GM21619 (cell line): ENCODE measurements around the gene SLC49A3.
"Not testable (repeated sequence)": the region's sequence is repeated elsewhere in the genome, so short reads cannot be mapped to it uniquely, and the experiment has no call there.

Source experiments
- ATAC-seq: cut with Tn5 transposase; IDR thresholded peaks from one replicate; pipeline ENCODE4 v1.9.1; 2021; ENCODE audit not compliant: unreplicated experiment

The SLC49A3 gene

DNA sequence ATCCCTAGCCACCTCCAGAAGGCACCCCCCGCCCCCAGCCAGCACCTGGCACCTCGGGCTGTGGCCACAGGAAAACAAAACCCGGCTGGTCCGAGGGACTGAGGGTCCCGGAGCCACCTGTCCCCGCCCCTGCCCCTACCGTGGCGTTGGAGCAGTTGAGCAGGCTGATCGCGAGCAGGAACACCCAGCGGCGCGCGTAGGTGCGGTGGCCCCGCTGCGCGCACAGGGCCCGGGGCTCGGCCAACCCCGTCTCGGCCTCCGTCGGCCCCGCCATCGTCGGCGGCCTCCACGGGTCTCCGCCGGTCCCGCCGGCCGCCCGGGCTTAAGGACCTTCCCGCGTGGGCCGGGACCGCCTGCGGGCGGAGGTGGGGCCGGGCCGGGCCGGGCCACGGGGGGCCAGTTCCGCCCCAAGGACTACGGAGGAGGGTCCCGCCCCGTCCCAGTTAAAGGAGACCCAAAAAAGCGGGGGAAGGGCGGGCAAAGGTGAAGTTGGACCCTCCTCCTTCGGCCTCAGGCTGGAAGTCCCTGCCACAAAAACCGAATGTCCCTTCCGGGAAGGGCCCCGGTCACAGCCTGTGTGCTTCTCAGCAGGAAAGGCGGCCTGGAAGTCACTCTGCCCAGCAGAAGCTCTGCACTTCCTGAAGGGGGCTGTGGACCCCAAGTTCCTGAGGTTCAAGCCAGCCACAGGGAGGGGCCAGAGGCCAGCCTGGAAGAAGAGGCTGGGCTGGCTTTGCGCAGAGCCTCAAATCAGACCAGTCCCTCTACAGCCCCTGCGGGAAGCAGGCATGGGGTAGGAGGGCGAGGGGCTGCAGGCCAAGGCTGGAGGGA lies at the start of gene SLC49A3:
Gene SLC49A3 (minus strand): TSS at position 298 of the 828 bp plus-strand sequence. CDS start 24 bp downstream, at position 274.
- no peak for ATAC-seq

DNA sequence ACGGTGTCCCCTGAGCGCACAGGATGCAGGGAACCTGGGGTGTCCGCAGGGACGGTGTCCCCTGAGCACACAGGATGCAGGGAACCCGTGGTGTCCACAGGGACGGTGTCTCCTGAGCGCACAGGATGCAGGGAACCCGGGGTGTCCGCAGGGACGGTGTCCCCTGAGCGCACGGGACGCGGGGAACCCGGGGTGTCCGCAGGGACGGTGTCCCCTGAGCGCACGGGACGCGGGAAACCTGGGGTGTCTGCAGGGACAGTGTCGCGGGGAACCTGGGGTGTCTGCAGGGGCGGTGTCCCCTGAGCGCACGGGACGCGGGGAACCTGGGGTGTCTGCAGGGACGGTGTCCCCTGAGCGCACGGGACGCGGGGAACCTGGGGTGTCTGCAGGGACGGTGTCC lies 47.6 kb upstream of the SLC49A3 start:
- ATAC-seq: not testable (repeated sequence)

DNA sequence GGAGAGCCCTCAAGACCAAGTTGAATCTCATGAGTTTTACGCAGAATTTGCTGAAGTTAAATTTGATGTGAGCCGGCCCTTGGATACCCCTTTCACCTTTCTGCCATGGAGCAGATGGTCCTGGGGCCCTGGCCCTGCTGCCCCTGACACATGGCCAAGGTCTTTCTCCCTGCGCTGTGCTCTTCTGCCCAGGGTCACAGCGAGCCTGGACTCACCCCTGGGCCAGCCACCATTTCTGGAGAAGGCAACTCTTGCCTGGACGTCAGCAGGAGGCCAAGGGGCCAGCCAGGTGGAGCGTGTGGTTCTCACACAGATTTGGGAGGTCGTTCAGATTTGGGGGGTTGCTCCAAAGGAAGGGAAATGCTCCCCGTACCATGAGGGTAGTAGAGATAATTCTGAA lies 46.6 kb upstream of the SLC49A3 start:
- no peak for ATAC-seq

DNA sequence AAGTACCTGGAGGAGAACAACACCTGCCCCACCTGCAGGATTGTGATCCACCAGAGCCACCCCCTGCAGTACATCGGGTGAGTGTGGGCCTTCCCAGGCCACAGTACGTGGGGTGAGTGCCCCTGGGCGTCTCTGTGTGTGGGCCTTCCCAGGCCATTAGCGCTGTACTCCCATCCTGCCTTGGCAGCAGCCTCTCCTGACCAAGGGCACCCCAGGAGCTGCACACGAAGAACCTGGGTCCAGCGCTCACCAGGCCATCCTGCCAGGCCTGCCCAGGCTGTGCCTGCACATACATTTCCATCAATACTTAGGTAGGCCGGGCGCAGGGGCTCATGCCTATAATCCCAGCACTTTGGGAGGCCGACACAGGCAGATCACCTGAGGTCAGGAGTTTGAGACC lies 46.0 kb upstream of the SLC49A3 start:
- ATAC-seq: no peak

DNA sequence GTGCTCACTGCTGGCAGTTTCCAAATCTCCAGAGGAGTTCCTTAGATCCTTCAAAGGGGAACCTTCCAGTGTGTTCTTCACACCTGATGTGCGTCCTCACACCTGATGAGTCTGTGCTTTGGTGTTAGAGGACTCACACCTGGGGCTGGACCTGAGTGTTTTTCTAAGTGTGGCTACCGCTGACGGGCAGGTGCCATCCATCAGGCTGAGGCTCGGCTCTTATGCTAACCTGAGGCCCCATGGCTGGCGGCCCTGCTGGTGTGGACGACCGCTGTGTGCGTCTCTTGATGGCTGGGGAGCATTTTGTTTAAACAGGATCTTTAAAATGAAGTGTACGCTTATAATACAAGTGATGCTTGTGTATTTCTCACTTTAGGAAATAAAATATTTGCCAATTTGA lies 45.1 kb upstream of the SLC49A3 start:
- ATAC-seq: no peak

DNA sequence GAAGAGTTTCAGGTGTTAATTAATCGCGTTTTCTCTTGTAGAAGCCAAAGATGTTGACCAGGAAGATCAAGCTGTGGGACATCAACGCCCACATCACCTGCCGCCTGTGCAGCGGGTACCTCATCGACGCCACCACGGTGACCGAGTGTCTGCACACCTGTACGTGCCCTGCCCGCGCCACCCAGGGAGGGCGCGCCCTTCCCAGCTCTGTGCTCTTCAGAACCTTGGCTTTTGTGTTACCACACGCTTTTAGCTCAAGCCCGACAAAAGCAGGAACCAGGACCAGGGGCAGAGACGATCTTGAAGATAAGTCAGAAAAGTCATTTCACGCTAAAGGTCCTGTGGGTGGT lies 44.7 kb upstream of the SLC49A3 start:
- no peak for ATAC-seq

DNA sequence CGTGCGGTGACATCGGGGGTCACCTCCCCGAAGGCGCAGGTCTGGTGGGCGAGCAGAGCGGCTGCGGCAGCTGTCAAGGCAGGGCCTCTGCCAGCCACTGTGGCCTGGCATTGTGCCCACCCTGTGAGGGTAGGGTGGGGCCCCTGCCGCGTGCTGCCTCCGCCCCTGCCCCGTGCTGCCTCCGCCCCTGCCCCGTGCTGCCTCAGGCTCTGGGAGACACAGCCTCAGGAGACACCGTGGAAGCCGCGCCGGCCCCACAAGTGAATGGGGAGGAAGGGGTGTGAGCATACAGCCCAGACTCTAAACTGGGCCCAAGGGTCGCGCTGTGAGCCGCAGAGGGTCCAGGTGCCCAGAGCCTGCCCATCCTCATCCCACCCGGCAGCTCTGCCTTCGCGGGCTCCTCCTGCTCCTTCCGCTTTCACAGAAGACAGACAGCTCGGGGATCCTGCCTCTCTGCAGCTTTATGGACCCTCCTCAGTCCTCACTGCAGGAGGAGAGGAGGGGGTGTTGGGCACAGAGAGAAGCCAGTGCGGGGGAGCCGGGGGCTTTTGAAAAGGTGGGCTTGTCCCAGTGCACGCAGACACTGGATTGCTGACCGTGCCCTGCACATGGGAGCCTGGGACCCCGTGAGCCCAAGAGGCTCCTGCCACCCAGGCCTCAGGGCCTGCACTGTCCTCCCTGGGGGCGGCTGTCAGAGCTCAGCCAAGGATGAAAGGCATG lies 44.1 kb upstream of the SLC49A3 start:
- ATAC-seq: no peak

DNA sequence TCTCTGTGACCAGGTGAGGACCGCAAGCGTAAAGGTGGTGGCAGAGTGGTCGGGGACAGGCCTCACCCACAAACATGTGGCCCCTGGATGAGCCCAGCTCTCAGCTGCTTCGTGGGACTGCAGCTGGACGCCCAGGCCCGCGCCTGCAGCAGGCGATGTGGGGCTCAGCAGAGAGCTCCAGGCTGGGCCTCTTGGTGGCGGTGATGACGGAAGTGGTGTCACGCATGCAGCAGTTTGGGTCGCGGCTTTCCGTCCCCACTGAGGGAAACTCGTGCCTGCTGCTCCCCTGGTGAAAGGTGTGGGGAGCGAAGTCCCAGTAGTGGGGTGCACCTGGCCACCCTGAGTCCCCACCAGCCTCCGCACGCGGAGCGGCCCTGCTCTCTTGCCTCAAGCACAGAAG lies 43.5 kb upstream of the SLC49A3 start:
- ATAC-seq: no peak

DNA sequence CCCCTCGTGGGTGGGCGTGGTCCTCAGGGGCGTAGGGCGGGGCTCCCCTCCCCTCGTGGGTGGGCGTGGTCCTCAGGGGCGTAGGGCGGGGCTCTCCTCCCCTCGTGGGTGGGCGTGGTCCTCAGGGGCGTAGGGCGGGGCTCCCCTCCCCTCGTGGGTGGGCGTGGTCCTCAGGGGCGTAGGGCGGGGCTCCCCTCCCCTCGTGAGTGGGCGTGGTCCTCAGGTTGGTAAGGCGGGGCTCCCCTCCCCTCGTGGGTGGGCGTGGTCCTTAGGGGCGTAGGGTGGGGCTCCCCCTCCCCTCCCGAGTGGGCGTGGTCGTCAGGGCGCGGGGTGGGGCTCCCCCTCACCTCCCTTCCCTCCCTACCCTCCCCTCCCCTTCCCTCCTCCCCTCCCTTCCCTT lies 43.0 kb upstream of the SLC49A3 start:
- ATAC-seq: not testable (repeated sequence)

DNA sequence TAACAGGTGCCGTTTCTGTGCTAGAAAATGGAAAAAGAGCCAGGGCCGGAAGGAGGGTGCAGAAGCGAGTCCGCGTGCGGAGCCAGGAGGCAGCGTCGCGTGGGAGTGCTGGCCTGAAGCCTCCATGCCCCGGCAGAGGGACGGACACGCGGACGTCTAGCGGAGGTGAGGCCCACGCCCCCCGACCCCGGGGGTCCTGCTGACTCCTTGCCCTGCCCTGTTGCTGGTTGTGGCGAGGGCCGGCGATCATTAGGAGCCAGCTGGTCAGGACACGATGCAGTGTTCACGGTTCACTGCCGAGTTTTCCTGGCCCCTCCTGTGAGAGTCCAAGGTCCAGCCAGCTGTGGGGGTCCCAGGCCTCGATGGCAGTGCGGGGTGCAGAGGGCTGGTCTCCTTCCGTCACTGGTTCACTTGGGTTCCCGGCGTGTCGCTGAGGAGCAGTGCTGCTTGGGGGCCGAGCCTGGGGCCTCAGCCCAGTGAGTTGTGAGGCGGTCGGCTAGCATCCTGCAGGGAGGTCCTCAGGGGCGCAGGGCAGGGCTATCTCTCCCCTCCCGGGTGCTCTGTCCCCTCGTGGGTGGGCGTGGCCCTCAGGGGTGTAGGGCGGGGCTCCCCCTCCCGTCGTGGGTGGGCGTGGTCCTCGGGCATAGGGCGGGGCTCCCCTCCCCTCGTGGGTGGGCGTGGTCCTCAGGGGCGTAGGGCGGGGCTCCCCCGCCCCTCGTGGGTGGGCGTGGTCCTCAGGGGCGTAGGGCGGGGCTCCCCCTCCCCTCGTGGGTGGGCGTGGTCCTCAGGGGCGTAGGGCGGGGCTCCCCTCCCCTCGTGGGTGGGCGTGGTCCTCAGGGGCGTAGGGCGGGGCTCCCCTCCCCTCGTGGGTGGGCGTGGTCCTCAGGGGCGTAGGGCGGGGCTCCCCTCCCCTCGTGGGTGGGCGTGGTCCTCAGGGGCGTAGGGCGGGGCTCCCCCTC lies 42.3 kb upstream of the SLC49A3 start:
- ATAC-seq: not testable (repeated sequence)

DNA sequence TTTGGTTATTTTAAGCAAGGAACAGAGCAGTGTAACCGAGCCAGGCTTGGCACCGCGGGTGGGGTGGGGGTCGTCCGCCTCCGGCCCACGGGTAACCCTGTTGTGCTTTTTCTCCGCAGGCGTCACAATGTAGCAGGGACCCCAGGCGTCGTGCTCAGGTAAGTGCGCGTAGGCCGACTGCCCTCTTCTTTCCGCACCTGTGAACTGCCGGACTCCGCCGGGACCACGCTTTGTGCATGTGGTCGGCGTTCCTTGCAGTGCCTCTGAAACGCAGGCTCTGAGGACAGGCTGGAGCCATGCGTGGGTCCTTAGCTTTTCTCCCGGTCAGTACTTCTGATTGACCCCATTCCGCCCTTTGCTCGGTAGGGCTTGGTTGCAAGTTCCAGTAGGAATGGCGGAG lies 41.6 kb upstream of the SLC49A3 start:
- no peak for ATAC-seq

DNA sequence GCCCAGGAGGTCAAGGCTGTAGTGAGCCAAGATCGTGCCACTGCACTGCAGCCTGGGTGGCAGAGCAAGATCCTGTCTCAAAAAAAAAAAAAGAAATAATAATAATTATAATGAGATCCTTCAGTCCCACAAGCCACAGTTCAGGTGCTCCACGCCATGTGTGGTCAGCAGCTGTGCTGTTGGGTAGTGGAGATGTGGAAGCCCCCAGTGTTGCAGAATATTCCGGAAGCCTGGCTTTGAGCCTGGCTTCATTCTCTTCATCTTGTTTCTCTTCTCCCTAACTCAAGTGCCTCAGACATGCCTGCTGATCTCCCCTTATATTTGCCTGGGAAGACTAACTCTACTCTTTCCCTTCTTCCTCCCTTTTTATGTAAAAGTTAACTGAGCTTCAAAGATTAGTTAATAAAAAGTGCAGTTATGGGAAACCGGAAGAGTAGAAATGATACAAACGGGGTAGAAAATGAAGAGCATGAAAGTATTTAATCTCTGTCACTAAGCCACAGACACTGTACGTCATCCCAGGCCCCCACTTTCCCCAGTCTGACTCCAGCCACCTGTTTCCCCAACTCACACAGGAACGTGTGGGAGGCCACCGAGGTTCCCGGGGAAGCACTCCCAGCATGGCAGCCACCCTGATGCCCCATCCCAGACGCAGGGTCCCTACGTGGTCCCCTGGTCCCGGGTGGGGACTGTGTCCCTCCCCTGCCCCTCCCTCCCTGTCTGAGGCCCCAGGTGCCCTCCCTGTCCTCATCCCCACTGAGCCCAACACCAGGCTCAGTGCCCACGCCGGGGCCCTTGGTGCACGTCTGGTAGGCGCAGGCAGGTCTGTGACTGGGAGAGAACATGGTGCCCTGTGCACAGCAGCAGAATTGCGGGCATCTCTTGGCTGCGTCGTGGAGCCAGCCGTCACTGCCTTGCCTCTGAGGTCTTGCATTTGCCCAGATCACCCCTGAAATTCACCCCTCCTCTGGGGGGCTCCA lies 40.7 kb upstream of the SLC49A3 start:
- no peak for ATAC-seq

DNA sequence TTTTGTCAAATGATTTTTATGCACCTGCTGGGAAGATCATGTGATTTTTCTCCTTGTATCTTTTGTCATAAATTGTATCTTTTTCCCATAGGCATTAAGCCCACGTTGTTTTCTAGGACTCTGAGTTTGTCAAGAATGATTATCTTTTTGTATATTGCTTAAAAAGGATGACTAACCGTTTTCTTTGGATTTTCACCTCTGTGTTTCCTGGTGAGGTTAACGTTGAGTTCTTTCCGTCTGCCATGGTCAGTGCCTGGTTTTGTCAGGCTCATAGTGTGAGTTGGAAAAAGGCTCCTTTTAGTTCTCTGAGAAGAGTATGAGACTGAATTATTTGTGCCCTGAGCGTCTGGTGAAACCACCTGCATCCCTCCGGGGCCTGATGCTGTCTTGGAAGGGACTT lies 38.6 kb upstream of the SLC49A3 start:
- no peak for ATAC-seq

DNA sequence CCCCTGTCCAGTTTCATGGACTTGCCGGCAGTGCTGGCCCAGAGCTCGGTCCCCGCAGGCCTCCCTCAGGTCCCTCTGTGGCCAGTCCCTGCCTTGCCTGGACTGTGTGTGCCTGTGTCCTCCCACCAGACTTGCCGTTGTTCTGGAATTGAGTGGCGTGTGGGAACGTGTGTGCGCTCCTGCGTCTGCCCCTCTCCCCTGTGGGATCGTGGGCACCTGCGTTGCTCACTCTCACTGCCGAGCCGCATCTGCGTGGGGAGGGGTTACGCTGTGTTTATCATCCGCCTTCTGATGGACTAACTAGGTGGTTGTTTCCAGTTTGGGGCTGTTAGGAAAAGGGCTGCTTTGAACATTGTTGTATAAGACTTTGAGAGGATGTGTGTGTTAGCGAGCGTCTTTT lies 37.9 kb upstream of the SLC49A3 start:
- ATAC-seq: no peak

DNA sequence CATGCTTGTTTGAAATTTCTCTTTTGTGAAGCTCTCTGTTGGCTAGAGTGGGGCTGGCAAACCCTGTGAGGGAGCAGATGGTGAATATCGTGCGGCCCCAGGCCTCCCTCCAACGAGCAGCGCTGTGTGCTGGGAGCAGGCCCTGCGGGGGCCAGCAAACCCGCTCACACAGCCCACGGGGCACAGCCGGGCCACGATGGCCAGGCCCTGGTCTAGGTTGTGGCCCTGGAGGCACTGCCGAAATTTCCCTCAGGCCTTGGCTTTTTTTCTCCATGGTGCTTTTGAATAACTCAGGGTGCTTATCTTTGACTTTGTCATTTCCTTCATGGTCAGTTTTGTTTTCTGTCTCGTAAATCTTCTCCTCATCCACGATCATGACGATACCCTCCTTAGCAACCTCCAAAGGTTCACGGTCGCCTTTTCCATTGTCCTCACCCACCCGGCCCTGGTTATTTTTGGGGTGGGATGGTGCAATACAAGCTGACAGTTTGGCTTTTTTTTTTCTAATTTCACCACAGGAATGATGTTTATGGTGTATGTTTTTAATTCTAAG lies 37.4 kb upstream of the SLC49A3 start:
- no peak for ATAC-seq

DNA sequence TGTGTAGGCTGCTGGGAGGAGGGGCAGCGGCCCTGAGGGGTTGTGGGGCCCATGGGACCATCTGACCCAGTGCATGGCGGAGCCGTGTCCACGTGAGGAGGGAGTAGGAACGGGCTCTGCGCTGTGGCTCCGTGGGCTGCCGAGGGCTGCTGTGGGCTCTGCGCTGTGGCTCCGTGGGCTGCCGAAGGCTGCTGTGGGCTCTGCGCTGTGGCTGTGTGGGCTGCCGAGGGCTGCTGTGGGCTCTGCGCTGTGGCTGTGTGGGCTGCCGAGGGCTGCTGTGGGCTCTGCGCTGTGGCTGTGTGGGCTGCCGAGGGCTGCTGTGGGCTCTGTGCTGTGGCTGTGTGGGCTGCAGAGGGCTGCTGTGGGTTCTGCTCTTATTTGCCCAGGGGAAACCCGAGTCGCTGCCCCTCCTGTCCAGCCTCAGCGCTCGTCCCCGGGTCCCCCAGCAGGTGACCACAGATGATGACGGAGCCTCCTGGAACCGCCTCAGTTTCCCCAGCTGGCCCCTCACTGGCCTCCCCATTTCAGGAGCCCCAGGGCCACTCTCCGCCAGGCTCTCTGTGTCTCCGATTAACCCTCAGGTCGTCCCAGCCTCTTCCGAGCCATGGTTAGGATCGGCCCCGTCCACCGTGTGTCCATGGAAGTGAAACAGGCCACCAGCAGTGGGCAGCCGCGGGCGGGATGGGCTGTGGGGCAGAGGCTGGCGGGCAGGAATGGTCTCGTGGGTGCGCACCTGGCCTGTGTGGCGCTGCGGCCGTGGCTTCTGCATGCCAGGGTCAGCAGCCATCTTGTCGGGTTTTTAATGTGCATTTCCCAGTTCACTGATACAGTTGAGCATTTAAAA lies 36.7 kb upstream of the SLC49A3 start:
- ATAC-seq: no peak

DNA sequence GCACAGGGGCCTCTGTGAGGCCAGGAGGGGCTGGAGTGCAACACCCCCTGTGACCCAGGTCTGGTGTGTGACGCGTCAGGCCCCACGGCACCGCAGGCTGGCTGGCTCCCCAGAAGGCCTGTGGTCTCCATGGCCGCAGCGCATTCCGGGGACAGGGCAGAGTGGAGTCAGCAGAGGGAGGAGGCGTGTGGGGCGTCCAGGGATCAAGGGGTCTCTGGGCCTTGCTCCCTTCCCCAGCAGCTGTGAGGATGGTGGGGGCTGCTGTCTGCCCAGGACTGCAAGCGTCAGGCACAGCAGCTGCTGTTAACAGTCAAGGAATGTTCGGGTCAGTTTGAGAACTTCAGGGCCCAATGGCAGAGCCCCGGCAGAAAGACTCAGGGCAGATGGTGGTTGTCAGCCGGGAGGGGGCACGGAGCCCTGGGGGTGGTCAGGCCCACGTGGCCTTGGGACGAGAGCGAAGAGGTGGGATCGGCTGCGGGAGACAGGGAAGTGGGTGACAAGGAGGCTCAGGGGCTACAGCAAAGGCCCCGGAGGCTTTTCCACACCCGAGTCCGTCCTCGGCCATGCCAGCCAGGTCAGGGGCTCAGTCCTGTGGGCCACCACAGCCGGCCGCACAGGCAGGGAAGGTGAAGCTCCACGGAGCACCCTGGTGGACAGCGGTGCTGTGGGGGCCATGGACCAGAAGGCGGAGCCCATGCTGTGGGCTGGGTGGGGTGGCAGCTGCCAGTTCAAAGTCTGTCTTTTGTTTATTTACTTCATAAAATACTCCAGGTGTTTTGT lies 35.0 kb upstream of the SLC49A3 start:
- no peak for ATAC-seq

DNA sequence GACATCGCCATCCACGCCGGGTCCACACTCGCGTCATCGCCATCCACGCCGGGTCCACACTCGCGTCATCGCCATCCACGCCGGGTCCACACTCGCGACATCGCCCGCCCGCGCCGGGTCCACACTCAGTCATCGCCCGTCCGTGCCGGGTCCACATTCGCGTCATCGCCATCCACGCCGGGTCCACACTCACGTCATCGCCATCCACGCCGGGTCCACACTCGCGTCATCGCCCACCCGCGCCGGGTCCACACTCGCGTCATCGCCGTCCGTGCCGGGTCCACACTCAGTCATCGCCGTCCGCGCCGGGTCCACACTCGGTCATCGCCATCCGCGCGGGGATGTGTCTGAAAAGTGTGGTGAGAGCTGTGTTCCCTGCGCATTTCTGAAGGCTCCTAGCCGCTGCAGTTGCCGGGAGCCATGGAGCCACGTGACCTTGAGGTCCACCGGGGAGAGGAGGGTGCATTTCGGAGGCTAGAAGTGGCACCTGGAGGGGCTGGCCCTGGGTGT lies 34.0 kb upstream of the SLC49A3 start:
- ATAC-seq: no peak
